NK-92 (cell line): Measurements from ENCODE around the gene WDR70.

Experiments used
- DNase-seq: peaks from one replicate; lab custom pipeline; 2025; ENCODE audit not compliant: unreplicated experiment; lab: John Stamatoyannopoulos, UW

The WDR70 gene

DNA sequence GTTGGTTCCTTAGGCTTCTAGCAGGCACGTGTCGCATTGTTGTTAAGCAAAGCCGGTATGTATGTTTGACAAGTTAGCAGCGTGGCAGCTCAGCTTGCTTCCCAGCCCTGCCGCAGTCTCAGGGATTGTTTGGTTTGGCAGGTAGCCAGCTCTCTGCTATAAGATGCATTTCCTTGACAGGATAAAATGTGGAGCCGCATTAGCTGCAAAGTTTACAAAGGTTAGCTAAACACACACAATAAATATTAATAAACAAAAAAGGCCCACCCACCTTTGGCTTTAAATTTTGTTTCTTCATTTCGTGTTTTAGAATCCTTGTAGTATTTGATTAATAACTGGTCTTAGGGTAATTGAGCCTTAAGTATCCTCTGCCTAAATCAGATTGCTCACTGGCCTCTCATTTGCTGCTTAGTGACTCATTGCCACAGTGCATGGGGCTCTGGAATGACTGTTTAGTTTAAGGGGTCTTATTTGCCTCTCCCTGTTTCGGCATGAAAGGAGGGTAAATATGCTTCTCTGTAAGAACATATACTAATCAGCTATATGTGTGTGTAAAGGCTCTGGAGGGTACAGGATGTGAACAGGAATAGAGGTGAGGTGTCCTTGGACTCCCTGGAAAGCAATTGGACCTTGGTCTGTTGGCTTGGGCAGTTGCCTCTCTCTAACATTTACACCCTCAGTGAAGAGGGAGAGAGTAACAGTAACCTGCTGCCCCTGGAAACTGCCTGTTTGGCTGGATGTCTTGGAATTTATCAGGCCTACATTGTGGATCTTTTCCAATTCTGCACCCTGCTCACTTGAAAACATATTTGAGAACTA, 338.7 kb downstream of the WDR70 start:
- DNase-seq: no peak

DNA sequence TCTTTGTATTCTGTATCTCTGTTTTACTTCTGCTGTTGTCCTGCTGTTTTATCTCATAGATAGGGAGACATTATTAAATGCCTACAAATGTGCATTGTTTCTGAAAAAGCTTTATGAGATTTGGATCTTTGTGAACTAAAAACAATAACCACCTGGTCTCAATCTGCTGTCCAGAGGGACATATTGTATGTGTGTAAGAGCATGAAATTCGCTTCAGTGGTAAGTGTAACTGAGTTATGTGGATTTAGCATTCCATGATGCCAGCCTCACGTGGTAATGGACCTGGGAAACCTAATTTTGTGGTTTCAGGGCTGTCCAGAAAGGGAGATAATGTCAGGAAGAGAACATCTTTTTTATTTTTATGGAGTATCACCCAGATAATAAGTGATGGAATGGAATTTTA, 341.4 kb downstream of the WDR70 start:
- no peak for DNase-seq

DNA sequence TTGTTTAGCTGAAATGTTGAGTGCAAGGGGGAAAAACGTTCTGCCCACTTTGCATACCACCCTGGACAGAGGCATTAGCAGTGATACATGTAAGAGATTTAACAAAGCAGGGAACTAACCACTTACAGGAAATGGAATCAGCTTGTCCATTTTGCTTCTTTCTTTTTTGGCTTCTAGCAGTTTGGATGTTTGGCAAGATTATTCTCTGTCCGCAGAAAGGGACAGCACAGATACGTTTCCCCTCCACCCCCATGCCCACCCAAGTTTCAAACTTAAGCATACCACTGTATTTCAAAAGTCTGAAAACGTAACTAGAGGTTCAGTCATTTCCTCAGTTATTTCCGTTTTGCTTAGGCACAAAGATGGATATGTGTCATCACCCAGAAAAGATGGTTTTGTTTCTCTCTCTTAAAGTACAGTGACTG, 342.3 kb downstream of the WDR70 start:
- DNase-seq: no peak

GRCh38 chr5:37722236-37723161, 343.4 kb downstream of the WDR70 start:
- DNase-seq: no peak

GRCh38 chr5:37723162-37723961, 344.2 kb downstream of the WDR70 start:
- DNase-seq: no peak

- DNase-seq: no peak
These were observed 345.4 kb downstream of the WDR70 start for GRCh38 chr5:37724395-37725125.

DNA sequence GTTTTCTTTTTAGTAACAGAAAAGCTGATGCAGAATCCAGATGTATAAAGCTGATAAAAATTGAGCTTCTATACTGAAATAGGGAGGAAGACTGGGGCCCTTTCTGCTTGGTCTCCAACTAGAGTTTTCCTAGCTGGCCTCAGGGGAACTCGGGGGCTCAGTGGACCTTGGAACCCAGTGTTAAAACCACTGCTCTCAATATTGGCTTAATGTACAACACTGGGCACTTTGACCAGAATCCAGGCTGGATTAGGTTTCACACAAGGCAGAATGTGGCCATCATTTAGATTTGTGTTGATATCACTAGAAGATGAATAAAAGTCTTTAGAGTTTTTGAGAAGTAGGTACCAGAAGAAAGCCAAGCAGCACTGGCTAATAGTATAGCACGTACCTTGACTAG, 346.1 kb downstream of the WDR70 start:
- no peak for DNase-seq

DNA sequence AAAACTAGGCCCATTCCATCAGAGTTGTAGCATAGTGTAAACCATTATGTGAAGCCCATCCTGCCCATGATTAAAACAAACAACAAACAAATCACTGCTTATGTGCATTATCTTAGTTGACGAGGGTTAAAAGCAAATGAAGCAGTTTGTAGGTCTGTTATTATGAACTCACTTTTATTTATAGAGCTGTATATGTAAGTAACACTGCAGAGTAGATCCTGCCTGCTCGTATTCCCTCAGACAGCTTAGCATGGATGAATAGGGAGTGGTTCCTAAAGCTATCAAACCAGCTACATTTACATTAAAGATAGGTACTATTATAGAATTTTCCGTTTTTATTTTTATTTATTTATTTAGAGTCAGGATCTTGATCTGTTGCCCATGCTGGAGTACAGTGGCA, 348.1 kb downstream of the WDR70 start:
- DNase-seq: no peak

- DNase-seq: no peak
These were observed 351.9 kb downstream of the WDR70 start for GRCh38 chr5:37730896-37731455.

GRCh38 chr5:37734114-37734513, 355.0 kb downstream of the WDR70 start:
- DNase-seq: no peak

GRCh38 chr5:37735649-37736347, 356.7 kb downstream of the WDR70 start:
- no peak for DNase-seq

DNA sequence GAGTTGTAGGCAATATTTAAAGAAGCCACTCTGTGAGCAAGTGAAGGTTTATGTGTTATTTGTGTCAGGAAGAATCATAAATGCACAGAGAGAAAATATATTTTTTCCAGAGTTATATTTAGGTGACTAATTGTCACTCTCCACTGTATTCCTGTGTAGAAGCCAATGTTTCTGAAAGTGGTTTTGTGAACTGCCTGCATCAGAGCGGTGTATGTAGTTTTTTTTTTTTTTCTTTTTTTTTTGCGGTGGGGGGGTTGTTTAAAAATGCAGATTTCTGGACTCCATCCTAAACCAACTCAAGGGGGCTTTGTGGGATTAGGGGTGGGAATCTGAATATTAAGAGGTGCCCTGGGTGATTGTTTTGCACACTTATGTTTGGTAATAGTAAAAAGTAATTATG, 357.3 kb downstream of the WDR70 start:
- no peak for DNase-seq

DNA sequence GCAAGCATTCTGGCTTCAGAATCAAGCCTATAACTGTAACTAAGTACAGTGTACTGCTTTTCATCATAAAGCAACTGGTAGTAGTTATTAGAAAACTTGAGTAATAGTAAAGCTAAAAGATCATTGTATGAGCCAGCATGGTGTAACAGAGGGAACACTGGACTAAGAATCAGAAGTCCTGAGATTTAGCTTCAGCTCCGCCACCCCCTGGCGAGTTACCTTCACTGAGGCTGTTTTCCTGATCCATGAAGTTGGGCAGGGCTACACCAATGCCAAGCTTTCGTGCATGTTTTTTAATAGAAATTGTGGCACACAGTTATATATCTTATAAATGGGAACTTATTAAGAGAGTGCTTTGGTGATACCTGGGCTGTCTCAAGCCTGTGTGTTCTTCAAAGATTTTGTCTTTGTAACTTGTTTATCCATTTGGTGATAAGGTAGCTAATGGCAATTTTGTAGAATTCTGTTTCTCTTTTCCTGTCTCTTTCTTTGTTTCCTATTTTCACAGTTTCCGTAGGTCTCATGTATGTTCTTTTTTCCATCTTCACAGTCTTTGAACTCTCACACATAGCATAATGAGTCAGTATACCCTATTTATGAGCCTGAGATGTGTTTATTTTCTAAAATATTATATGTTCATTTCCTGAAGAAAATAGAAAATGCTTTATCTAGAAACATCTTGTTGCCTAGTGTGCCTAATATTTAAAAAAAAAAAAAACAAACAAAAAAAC, 358.4 kb downstream of the WDR70 start:
- DNase-seq: no peak

- DNase-seq: no peak
These were observed 359.1 kb downstream of the WDR70 start for GRCh38 chr5:37738057-37738691.

DNA sequence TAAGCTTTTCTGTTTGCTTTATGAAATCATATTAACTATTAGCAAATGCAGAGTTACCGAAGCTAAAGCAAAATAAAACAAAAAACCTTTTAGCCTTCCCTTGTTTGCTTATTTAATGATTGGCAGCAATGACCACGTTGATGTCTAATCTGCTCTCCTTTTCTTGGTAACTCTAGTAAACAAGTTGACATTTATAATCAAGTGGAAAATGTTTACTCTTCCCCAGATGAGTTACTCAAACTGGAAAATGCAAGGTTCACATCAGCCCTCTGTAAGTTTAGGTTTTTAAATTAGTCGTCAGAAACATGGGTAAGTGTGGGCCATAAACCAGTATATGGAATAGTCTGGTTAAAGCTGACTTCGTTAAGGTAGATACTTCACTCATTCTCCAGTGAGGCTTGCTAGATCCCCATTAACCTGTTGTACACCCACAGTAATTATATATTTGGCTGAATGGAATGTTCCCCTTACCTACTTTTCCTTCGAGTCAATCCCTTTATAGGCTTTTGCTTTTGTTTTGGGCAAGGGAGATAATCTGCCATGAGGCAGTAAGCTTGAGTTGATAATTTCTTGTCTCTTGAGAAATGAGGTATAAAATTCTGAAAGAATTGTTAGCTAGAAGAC, 359.9 kb downstream of the WDR70 start:
- DNase-seq: no peak

GRCh38 chr5:37739817-37740261, 360.7 kb downstream of the WDR70 start:
- no peak for DNase-seq

GRCh38 chr5:37740331-37741066, 361.4 kb downstream of the WDR70 start:
- no peak for DNase-seq
